Measurements from ENCODE around the gene KRTAP10-1.
"Not testable (repeated sequence)": the region's sequence is repeated elsewhere in the genome, so short reads cannot be mapped to it uniquely, and the experiment has no call there.

Gene KRTAP10-1

GRCh38 chr21:44503006-44503889 lies 36.7 kb downstream of the KRTAP10-1 start:
- not testable (repeated sequence) for DNase-seq (ENCODE audit: low spot score)

GRCh38 chr21:44502171-44502958 lies 37.6 kb downstream of the KRTAP10-1 start:
- no peak for DNase-seq (ENCODE audit: low spot score)

GRCh38 chr21:44500111-44500510 lies 39.9 kb downstream of the KRTAP10-1 start:
- no peak for DNase-seq (ENCODE audit: low spot score)

- DNase-seq (ENCODE audit: low spot score): no peak
Observed at GRCh38 chr21:44499631-44500030, 40.4 kb downstream of the KRTAP10-1 start.

GRCh38 chr21:44499211-44499560 lies 40.8 kb downstream of the KRTAP10-1 start:
- DNase-seq (ENCODE audit: low spot score): no peak

GRCh38 chr21:44498280-44499210 lies 41.5 kb downstream of the KRTAP10-1 start:
- DNase-seq (ENCODE audit: low spot score): no peak

- DNase-seq (ENCODE audit: low spot score): no peak
Observed at GRCh38 chr21:44497703-44498126, 42.3 kb downstream of the KRTAP10-1 start.

GRCh38 chr21:44496564-44497550 lies 43.1 kb downstream of the KRTAP10-1 start:
- no peak for DNase-seq (ENCODE audit: low spot score)

GRCh38 chr21:44495611-44496563 lies 44.1 kb downstream of the KRTAP10-1 start:
- no peak for DNase-seq (ENCODE audit: low spot score)

GRCh38 chr21:44494956-44495355 lies 45.0 kb downstream of the KRTAP10-1 start:
- DNase-seq (ENCODE audit: low spot score): no peak

GRCh38 chr21:44494418-44494817 lies 45.6 kb downstream of the KRTAP10-1 start:
- no peak for DNase-seq (ENCODE audit: low spot score)

GRCh38 chr21:44492567-44493385 lies 47.2 kb downstream of the KRTAP10-1 start:
- DNase-seq (ENCODE audit: low spot score): no peak

GRCh38 chr21:44490816-44491215 lies 49.2 kb downstream of the KRTAP10-1 start:
- no peak for DNase-seq (ENCODE audit: low spot score)

- no peak for DNase-seq (ENCODE audit: low spot score)
Observed at GRCh38 chr21:44490405-44490804, 49.6 kb downstream of the KRTAP10-1 start.

- no peak for DNase-seq (ENCODE audit: low spot score)
Observed at GRCh38 chr21:44489962-44490361, 50.0 kb downstream of the KRTAP10-1 start.
